HepG2 (cell line): ENCODE results near the gene KREMEN1. TPM values are rescaled to one million over a fixed set of nuclear protein-coding genes. Genes with fewer than 3 reads are reported as not detected.

Source experiments
- CCAR2 ChIP-seq: fragments of 200-400 bp; formaldehyde crosslinking; optimal IDR thresholded peaks from 2 replicates; pipeline ENCODE3; 2018; ENCODE audit warnings: low read depth, mild to moderate bottlenecking, low read length, moderate library complexity
- DNMT1 ChIP-seq: sonication (generic); formaldehyde crosslinking; IDR thresholded peaks from 2 replicates; pipeline ENCODE4 v1.5.1; 2020; ENCODE audit warnings: mild to moderate bottlenecking, missing genetic modification reagents
- FIP1L1 ChIP-seq: fragments of 200-400 bp; formaldehyde crosslinking; IDR thresholded peaks from 2 replicates; pipeline ENCODE4 v1.6.1; 2018; ENCODE audit warnings: low read depth, mild to moderate bottlenecking, low read length, moderate library complexity, borderline replicate concordance; ENCODE audit not compliant: insufficient read depth
- GZF1 ChIP-seq: sonication (generic); formaldehyde crosslinking; IDR thresholded peaks from 2 replicates; pipeline ENCODE4 v1.5.1; 2020; ENCODE audit warnings: mild to moderate bottlenecking, missing genetic modification reagents
- HDAC2 ChIP-seq: sonication (generic); formaldehyde crosslinking; IDR thresholded peaks from 2 replicates; pipeline ENCODE4 v1.4.0; 2020; ENCODE audit warnings: missing genetic modification reagents
- HOMEZ ChIP-seq: IDR thresholded peaks from 2 replicates; pipeline ENCODE4 v1.6.1; 2016; ENCODE audit warnings: low read depth
- HOXA9 ChIP-seq: sonication (generic); formaldehyde crosslinking; IDR thresholded peaks from 2 replicates; pipeline ENCODE4 v1.8.1; 2022; ENCODE audit warnings: missing genetic modification reagents, mild to moderate bottlenecking, moderate library complexity, borderline replicate concordance
- IKZF1 ChIP-seq: fragments of 450-650 bp; IDR thresholded peaks from 2 replicates; pipeline ENCODE4 v1.7.1; 2016
- KDM2A ChIP-seq: sonication (generic); formaldehyde crosslinking; IDR thresholded peaks from 2 replicates; pipeline ENCODE4 v1.4.0; 2020; ENCODE audit warnings: low read depth, missing genetic modification reagents, borderline replicate concordance
- MAFK ChIP-seq, 2 experiments: IDR thresholded peaks in 1 of 2; conservative IDR thresholded peaks in 1 of 2; 2 replicates each; pipeline ENCODE4 v1.6.1; 2011; ENCODE audit warnings: improper control_type of control experiment in 2 of 2, low read length in 2 of 2
- NKX3-1 ChIP-seq: sonication (generic); formaldehyde crosslinking; IDR thresholded peaks from 2 replicates; pipeline ENCODE4 v1.5.0; 2020; ENCODE audit warnings: missing genetic modification reagents
- PHF20 ChIP-seq: sonication (generic); formaldehyde crosslinking; IDR thresholded peaks from 2 replicates; pipeline ENCODE4 v1.5.0; 2020; ENCODE audit warnings: mild to moderate bottlenecking, missing genetic modification reagents
- POLR2AphosphoS2 ChIP-seq: IDR thresholded peaks from 2 replicates; pipeline ENCODE4 v1.6.1; 2011; ENCODE audit warnings: low read depth, low read length, improper control_type of control experiment
- PTBP1 ChIP-seq: fragments of 200-400 bp; formaldehyde crosslinking; IDR thresholded peaks from 2 replicates; pipeline ENCODE4 v1.6.1; 2018; ENCODE audit warnings: low read length, low read depth; ENCODE audit not compliant: poor library complexity, severe bottlenecking
- TOE1 ChIP-seq: sonication (generic); formaldehyde crosslinking; IDR thresholded peaks from 2 replicates; pipeline ENCODE4 v1.4.0; 2020; ENCODE audit warnings: mild to moderate bottlenecking, missing genetic modification reagents
- TSC22D2 ChIP-seq: sonication (generic); formaldehyde crosslinking; IDR thresholded peaks from 2 replicates; pipeline ENCODE4 v1.5.1; 2020; ENCODE audit warnings: missing genetic modification reagents, mild to moderate bottlenecking, borderline replicate concordance
- XBP1 ChIP-seq: sonication (generic); formaldehyde crosslinking; IDR thresholded peaks from 2 replicates; pipeline ENCODE4 v1.5.0; 2020; ENCODE audit warnings: missing genetic modification reagents
- ZMAT3 ChIP-seq: sonication (generic); formaldehyde crosslinking; conservative IDR thresholded peaks from 2 replicates; pipeline ENCODE4 v1.7.0; 2021; ENCODE audit warnings: missing genetic modification reagents
- ZNF343 ChIP-seq: sonication (generic); formaldehyde crosslinking; IDR thresholded peaks from 2 replicates; pipeline ENCODE4 v1.4.0; 2020; ENCODE audit warnings: mild to moderate bottlenecking, missing genetic modification reagents
- ZNF460 ChIP-seq: sonication (generic); formaldehyde crosslinking; IDR thresholded peaks from 2 replicates; pipeline ENCODE4 v1.5.1; 2020; ENCODE audit warnings: missing genetic modification reagents, mild to moderate bottlenecking, borderline replicate concordance
- ZNF577 ChIP-seq: sonication (generic); formaldehyde crosslinking; IDR thresholded peaks from 2 replicates; pipeline ENCODE4 v1.4.0; 2020; ENCODE audit warnings: mild to moderate bottlenecking, low read depth, missing genetic modification reagents, borderline replicate concordance
- ZNF878 ChIP-seq: sonication (generic); formaldehyde crosslinking; IDR thresholded peaks from 2 replicates; pipeline ENCODE4 v1.8.1; 2023; ENCODE audit warnings: mild to moderate bottlenecking, missing genetic modification reagents, moderate library complexity
- polyA plus RNA-seq, 8 experiments: library from polyadenylated mRNA; depleted of rRNA in 3 of 8; stranded (reverse) in 7 of 8; unstranded in 1 of 8; fragments of >200 nt; fragmentation: Illumina TruSeq in 4 of 8; extraction: Trizol in 4 of 8; gene quantifications; 2 replicates each; pipeline versions ENCODE4 v1.2.1 to v1.2.3, GENCODE V29; 2011 to 2016; ENCODE audit warnings: low read depth in 4 of 8, missing spikeins in 1 of 8, mixed read lengths in 1 of 8; ENCODE audit not compliant: insufficient read depth in 1 of 8
- total RNA-seq, 5 experiments: library from RNA; depleted of rRNA; stranded (reverse); fragments of >200 nt; fragmentation: Illumina TruSeq; extraction: Trizol; gene quantifications; 2 replicates each; pipeline ENCODE4 v1.2.3, GENCODE V29; 2016; ENCODE audit warnings: low read depth in 1 of 5
- TF ChIP-seq, protein P1 (sequence below): sonication (generic); formaldehyde crosslinking; IDR thresholded peaks from 2 replicates; pipeline ENCODE4 v1.4.0; 2020; ENCODE audit warnings: missing genetic modification reagents
- TF ChIP-seq, protein P2 (sequence below): sonication (generic); formaldehyde crosslinking; IDR thresholded peaks from 2 replicates; pipeline ENCODE4 v1.4.0; 2020; ENCODE audit warnings: missing genetic modification reagents, mild to moderate bottlenecking, borderline replicate concordance

Gene KREMEN1
- total and polyA plus RNA-seq, 2 of the 13 experiments (the other 11 are each of a cell fraction or from before 2014, with no cell fraction given): 9.8 to 13.8 TPM

GRCh38 chr22:29030618-29031226, 42.1 kb upstream of the KREMEN1 start (continued):
- TF ChIP-seq TSC22D2 (CRISPR knock-in tag): no peak
- TF ChIP-seq CCAR2: no peak
- TF ChIP-seq, protein P1, sequence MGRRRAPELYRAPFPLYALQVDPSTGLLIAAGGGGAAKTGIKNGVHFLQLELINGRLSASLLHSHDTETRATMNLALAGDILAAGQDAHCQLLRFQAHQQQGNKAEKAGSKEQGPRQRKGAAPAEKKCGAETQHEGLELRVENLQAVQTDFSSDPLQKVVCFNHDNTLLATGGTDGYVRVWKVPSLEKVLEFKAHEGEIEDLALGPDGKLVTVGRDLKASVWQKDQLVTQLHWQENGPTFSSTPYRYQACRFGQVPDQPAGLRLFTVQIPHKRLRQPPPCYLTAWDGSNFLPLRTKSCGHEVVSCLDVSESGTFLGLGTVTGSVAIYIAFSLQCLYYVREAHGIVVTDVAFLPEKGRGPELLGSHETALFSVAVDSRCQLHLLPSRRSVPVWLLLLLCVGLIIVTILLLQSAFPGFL (CRISPR knock-in tag): no peak
- TF ChIP-seq DNMT1 (CRISPR knock-in tag): no peak
- no peak for TF ChIP-seq HOXA9 (CRISPR knock-in tag)
- no peak for TF ChIP-seq ZNF577 (CRISPR knock-in tag)
- no peak for TF ChIP-seq XBP1 (CRISPR knock-in tag)
- peak; percentile 68; the same call in 1 of the 2 replicates for TF ChIP-seq KDM2A (CRISPR knock-in tag)
- peak; percentile 86 for TF ChIP-seq HDAC2 (CRISPR knock-in tag)
- no peak for TF ChIP-seq TOE1 (CRISPR knock-in tag)
- TF ChIP-seq ZNF460 (CRISPR knock-in tag): no peak; the same call in 1 of the 2 replicates
- TF ChIP-seq ZNF878: peak; percentile 53; the same call in 1 of the 2 replicates
- TF ChIP-seq, protein P2, sequence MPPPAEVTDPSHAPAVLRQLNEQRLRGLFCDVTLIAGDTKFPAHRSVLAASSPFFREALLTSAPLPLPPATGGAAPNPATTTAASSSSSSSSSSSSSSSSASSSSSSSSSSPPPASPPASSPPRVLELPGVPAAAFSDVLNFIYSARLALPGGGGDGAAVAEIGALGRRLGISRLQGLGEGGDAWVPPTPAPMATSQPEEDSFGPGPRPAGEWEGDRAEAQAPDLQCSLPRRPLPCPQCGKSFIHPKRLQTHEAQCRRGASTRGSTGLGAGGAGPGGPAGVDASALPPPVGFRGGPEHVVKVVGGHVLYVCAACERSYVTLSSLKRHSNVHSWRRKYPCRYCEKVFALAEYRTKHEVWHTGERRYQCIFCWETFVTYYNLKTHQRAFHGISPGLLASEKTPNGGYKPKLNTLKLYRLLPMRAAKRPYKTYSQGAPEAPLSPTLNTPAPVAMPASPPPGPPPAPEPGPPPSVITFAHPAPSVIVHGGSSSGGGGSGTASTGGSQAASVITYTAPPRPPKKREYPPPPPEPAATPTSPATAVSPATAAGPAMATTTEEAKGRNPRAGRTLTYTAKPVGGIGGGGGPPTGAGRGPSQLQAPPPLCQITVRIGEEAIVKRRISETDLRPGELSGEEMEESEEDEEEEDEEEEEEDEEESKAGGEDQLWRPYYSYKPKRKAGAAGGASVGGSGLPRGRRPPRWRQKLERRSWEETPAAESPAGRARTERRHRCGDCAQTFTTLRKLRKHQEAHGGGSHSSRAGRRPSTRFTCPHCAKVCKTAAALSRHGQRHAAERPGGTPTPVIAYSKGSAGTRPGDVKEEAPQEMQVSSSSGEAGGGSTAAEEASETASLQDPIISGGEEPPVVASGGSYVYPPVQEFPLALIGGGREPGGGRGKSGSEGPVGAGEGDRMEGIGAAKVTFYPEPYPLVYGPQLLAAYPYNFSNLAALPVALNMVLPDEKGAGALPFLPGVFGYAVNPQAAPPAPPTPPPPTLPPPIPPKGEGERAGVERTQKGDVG (CRISPR knock-in tag): peak; percentile 89
- 0 out of 2 replicates have a peak, but pooled peaks have one; percentile 50 for TF ChIP-seq ZNF343 (CRISPR knock-in tag)
- TF ChIP-seq POLR2AphosphoS2: no peak
- no peak for TF ChIP-seq FIP1L1
- no peak for TF ChIP-seq PTBP1
- TF ChIP-seq NKX3-1 (CRISPR knock-in tag): no peak
- TF ChIP-seq HOMEZ (CRISPR knock-in tag): peak; percentile 43; the same call in 1 of the 2 replicates
- no peak for TF ChIP-seq IKZF1
- TF ChIP-seq GZF1 (CRISPR knock-in tag): no peak
- TF ChIP-seq ZMAT3 (CRISPR knock-in tag): no peak
- TF ChIP-seq MAFK (conservative IDR thresholded peaks at IDR 0.05 in 1 of 2, IDR thresholded peaks at IDR 0.05 in 1 of 2; ENCODE audit: low read length in 2 of 2): no peak
- no peak for TF ChIP-seq PHF20 (CRISPR knock-in tag)
